GM12878 (cell line): ENCODE data around the gene WDR19.

Source experiments
- BACH1 ChIP-seq: fragments of 450-650 bp; IDR thresholded peaks from 2 replicates; pipeline ENCODE4 v1.6.1; 2017; ENCODE audit warnings: mild to moderate bottlenecking, borderline replicate concordance
- BCL3 ChIP-seq: IDR thresholded peaks from 2 replicates; pipeline ENCODE4 v1.6.1; 2011; ENCODE audit warnings: borderline replicate concordance, low read depth, mild to moderate bottlenecking, moderate library complexity, low read length; ENCODE audit not compliant: insufficient read depth, poor library complexity, severe bottlenecking
- CBX5 ChIP-seq: sonication (generic); IDR thresholded peaks from 2 replicates; pipeline ENCODE4 v1.6.1; 2016; ENCODE audit warnings: low read depth, moderate library complexity, mild to moderate bottlenecking, inconsistent platforms
- CTCF ChIP-seq, 3 experiments: IDR thresholded peaks in 2 of 3; conservative IDR thresholded peaks in 1 of 3; 2 replicates each; pipeline ENCODE4 v1.5.1; 2011; ENCODE audit warnings: low read depth in 3 of 3, low read length in 3 of 3, mild to moderate bottlenecking in 3 of 3, control low read depth in 2 of 3, moderate library complexity in 2 of 3, inconsistent platforms in 1 of 3, mixed read lengths in 1 of 3; ENCODE audit not compliant: control insufficient read depth in 2 of 3, insufficient read depth in 1 of 3; ENCODE audit errors: extremely low read depth in 1 of 3
- HDGF ChIP-seq: fragments of 450-650 bp; IDR thresholded peaks from 2 replicates; pipeline ENCODE4 v1.6.1; 2016; ENCODE audit warnings: antibody characterized with exemption
- JUND ChIP-seq: IDR thresholded peaks from 2 replicates; pipeline ENCODE4 v1.6.1; 2012; ENCODE audit warnings: low read depth, mild to moderate bottlenecking, low read length, improper control_type of control experiment, moderate library complexity
- POLR2A ChIP-seq: IDR thresholded peaks from 2 replicates; pipeline ENCODE4 v1.6.1; 2011; ENCODE audit warnings: low read depth, mild to moderate bottlenecking, low read length
- POLR2AphosphoS5 ChIP-seq: IDR thresholded peaks from 2 replicates; pipeline ENCODE4 v1.6.1; 2011; ENCODE audit warnings: mild to moderate bottlenecking, low read length, inconsistent platforms
- SP1 ChIP-seq: IDR thresholded peaks from one replicate; pipeline ENCODE4 v1.6.1; 2011; ENCODE audit warnings: low read depth, low read length
- ZNF24 ChIP-seq: fragments of 450-650 bp; IDR thresholded peaks from 2 replicates; pipeline ENCODE4 v1.6.1; 2017; ENCODE audit warnings: antibody characterized with exemption, mild to moderate bottlenecking
- ZNF592 ChIP-seq: fragments of 450-650 bp; IDR thresholded peaks from 2 replicates; pipeline ENCODE4 v1.6.1; 2017; ENCODE audit warnings: mild to moderate bottlenecking, moderate library complexity

- TF ChIP-seq BACH1 (no peak), CBX5 (no peak), POLR2AphosphoS5 (no peak), SP1 (no peak), ZNF592 (no peak), CTCF (IDR thresholded peaks at IDR 0.05 in 2 of 3, conservative IDR thresholded peaks at IDR 0.05 in 1 of 3; ENCODE audit: control insufficient read depth in 2 of 3, extremely low read depth in 1 of 3, insufficient read depth in 1 of 3, low read depth in 3 of 3, low read length in 3 of 3) (no peak), POLR2A (no peak), ZNF24 (no peak), BCL3 (no peak), JUND (no peak), HDGF (no peak)
Observed at GRCh38 chr4:39255871-39256270, 73.5 kb downstream of the WDR19 start.
